SK-N-SH (cell line): ENCODE data around the gene ZCCHC7.

Source experiments
- RCOR1 ChIP-seq: fragments of 150-350 bp; IDR thresholded peaks from 2 replicates; pipeline ENCODE4 v1.6.1; 2017; ENCODE audit warnings: antibody characterized with exemption, low read length
- RXRA ChIP-seq: IDR thresholded peaks from 2 replicates; pipeline ENCODE4 v1.4.0; 2012; ENCODE audit warnings: low read depth, mild to moderate bottlenecking, borderline replicate concordance
- TF ChIP-seq, protein P1 (sequence below): IDR thresholded peaks from 2 replicates; pipeline ENCODE4; 2012

DNA sequence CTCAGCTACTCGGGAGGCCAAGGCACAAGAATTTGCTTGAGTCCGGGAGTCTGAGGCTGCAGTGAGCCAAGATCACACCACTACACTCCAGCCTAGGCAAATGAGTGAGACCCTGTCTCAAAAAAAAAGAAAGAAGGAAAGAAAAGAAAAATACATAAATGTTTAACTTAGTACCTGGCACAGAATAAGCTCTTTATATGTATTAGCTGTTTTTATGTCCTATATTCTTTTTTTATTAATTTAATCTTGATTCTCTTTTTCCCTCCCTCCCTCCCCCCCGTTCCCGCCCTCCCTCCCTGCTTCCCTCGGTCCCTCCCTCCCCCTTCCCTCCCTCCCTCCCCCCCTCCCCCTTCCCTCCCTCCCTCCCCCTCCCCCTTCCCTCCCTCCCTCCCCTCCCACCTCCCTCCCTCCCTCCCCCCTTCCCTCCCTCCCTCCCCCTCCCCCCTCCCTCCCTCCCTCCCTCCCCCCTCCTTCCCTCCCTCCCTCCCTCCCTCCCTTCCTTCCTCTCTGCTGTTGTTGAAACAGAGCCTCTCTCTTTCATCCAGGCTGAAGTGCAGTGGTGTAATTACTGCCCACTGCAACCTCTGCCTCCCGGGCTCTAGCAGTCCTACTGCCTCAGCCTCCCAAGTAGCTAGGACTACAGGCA lies 166.3 kb downstream of the ZCCHC7 start:
- TF ChIP-seq, protein P1, sequence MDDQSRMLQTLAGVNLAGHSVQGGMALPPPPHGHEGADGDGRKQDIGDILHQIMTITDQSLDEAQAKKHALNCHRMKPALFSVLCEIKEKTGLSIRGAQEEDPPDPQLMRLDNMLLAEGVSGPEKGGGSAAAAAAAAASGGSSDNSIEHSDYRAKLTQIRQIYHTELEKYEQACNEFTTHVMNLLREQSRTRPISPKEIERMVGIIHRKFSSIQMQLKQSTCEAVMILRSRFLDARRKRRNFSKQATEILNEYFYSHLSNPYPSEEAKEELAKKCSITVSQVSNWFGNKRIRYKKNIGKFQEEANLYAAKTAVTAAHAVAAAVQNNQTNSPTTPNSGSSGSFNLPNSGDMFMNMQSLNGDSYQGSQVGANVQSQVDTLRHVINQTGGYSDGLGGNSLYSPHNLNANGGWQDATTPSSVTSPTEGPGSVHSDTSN = no peak
- TF ChIP-seq RXRA (no peak), RCOR1 (no peak)
